GM19438 (cell line): ENCODE results near the gene KIF26B.
"Not testable (repeated sequence)": the region's sequence is repeated elsewhere in the genome, so short reads cannot be mapped to it uniquely, and the experiment has no call there.

Experiments used
- ATAC-seq: cut with Tn5 transposase; IDR thresholded peaks from one replicate; pipeline ENCODE4 v1.9.1; 2021; ENCODE audit warnings: low read depth; ENCODE audit not compliant: unreplicated experiment

KIF26B gene

DNA sequence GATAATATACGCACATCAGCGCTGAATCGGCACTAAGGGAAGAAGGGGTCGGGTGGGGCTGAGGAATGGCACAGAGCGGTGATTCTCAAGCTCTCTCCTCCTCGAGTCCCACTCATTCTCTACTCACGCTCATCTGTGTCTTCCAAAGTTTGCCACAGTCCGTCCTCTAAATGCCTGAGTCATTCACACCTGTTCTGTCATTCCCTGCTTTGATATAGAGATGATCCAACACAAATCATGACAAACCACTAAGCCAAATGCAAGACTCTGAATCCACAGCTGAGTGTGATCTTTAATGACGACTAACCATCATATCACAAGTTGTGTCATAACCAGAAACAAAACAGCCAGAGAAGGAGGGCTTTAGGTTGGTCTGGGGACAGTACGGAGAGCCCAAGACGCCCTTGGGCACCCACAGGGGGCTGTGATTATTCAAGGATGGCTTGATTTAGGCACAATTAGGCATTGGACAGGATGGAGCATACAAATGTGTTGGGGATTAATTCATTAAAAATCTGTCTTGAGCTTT, 501.5 kb downstream of the KIF26B start:
- no peak for ATAC-seq

- ATAC-seq, result no peak
Observed at GRCh38 chr1:245657371-245657770, 502.6 kb downstream of the KIF26B start.

- no peak for ATAC-seq
Observed at GRCh38 chr1:245663373-245663772, 508.6 kb downstream of the KIF26B start.

DNA sequence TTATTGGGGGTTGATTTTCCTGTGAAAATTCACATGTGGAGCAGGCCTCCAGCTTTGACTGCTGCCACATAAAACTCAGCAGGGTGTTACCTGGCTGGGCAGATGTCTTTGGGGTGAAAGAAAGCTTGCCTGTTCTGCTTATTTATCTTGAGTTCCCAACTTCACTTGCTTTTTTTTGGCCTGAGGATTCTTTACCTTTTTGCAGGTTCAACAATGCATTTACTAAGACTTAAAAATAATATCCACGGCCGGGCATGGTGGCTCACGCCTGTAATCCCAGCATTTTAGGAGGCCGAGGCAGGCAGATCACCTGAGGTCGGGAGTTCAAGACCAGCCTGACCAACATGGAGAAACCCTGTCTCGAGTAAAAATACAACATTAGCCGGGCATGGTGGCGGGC, 509.1 kb downstream of the KIF26B start:
- ATAC-seq, result no peak

DNA sequence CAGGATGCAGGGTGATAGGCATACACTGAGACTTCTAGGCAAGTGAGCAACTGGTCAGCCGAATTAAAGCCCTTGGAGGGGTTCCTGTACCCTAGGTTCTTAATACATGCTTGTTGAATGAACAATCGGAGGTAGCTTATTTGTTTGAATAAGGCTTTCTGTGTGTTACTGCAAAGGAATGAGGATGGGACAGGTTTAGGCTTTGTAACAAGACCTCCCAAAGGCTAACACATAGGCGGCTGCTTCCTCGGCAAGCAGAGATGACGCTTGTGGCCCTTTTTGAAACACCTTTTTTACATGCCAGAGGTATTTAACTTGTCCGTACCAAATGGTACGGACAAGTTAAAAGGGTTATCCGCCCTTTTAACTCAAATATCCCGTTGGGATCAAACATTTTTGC, 511.6 kb downstream of the KIF26B start:
- no peak for ATAC-seq

GRCh38 chr1:245671349-245671748, 516.6 kb downstream of the KIF26B start:
- ATAC-seq, result no peak

GRCh38 chr1:245671966-245672767, 517.4 kb downstream of the KIF26B start:
- ATAC-seq, result no peak

- not testable (repeated sequence) for ATAC-seq
Observed at GRCh38 chr1:245672836-245673656, 518.3 kb downstream of the KIF26B start.

- no peak for ATAC-seq
Observed at GRCh38 chr1:245673881-245674414, 519.2 kb downstream of the KIF26B start.

GRCh38 chr1:245677461-245678240, 522.9 kb downstream of the KIF26B start:
- ATAC-seq, result no peak

- no peak for ATAC-seq
Observed at GRCh38 chr1:245678860-245679411, 524.2 kb downstream of the KIF26B start.

DNA sequence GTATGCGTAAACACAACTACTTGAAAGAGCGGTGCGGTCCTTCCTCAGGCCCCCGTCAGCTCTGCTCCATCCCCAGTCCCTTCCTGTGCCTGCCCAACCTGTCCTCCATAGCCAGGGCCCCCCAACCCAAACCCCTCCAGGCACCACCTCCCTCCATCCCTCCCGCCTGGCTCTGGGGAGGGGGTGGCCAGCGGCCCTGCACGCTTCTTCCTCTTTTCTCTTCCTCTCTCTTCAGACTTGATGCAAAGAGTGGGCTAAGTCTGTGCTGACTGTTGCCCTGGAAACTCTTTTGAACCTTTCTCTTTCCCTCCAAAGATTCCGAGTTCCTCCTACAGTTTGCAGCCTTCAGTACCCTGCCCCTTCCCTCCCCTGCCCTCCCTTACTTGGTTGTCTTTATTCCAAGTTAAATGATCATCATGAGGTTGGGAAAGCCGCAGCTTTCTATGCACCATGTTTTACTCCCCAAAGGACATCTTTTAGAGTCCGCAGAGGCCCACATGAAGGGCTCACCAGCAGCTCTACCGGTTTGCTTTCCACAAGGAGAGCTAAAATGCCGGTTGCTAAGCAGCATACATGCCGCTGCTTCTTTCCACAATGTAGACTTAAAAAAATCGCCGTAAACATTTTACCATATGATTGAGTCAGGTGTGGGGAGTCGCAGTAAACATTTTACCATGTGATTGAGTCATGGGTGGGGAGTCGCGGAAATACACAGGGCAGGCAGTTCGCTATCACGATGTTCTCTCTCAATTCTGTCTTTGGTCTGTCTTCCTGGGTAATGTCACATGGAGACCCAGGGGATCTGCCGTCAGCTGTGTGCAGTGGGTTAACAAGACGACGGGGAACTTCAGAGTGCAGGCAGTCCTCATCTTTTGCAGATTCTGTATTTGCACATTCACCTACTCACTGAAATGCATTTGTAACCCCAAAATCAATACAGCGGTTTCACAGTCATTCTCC, 525.3 kb downstream of the KIF26B start:
- no peak for ATAC-seq

GRCh38 chr1:245682638-245683628, 528.1 kb downstream of the KIF26B start:
- no peak for ATAC-seq

DNA sequence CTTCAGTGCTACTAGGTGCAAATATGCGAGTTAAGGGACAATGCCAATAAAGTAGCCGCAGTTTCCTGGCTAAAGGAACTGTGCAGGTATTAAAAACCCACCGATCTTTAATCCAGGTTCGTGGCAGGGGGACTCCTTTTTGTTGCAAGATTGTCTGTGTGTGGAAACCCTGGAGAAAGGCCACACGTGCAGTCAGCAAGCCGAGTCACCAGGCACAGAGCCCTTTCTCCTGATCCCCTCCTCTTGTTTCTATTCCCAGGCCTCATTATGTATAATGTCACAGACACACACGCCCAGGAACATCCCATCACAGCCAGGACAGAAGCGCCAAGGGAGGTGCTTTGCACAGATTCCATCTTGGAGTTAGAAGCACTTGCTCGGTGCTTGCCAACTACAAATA, 528.9 kb downstream of the KIF26B start:
- no peak for ATAC-seq

DNA sequence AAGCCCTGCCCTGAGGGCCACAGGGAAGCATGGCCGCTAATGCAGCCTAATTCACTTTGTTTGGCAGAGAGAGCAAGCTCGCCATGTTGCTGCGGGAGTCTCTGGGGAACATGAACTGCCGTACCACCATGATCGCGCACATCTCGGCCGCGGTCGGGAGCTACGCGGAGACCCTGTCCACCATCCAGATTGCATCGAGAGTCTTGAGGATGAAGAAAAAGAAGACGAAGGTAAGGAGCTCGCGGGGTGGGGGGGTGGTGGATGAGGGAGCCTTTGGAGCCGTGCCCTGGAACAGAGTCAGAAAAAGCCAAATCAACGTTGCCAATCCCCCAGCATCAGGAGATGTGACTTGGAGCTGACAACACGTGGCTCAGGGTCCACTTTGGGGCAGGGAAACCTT, 529.4 kb downstream of the KIF26B start:
- no peak for ATAC-seq

DNA sequence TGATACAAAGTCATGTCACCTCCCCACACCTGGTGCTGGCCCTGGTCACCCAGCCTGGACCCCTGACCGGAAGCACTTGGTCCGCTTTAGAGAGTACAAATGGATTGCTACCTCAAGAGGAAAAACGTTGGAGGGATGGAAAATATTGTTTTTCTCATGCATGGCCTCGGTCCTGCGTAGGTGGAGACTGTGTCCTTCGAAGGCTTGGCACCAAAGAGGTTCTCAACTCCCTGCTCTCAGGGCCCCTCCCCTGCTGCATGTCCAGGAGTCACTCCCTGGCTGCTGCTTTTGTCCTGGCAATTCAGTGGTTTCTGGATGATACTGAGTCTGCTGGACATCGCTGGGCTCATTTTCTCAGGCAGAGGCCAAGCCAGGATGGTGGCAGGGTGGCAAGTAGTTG, 529.8 kb downstream of the KIF26B start:
- ATAC-seq, result no peak

DNA sequence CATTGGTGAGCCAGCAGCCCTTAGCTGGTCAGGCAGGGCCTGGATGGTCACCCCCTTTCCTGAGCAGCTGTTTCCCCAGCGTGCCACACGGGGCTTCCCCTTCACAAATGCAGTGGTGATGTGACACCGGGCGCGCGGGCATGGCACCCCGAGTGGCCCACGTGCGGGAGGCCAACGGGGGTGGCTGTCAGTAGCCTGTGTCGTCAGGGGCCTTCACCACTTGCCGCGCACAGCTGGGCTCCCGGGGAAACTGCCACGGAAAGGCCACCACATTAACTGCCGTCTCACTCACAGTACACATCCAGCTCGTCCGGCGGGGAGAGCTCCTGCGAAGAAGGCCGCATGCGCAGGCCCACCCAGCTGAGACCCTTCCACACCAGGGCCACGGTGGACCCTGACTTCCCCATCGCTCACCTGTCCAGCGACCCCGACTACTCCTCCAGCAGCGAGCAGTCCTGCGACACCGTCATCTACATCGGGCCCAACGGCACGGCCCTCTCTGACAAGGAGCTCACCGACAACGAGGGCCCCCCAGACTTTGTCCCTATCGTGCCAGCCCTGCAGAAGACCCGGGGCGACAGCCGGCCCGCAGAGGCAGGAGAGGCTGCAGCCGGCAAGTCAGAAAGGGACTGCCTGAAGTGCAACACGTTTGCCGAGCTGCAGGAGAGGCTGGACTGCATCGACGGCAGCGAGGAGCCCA, 530.5 kb downstream of the KIF26B start:
- ATAC-seq, result no peak
